Activated CD4-positive, CD25-positive, alpha-beta regulatory T cell (primary cell): ENCODE measurements around the gene NOP9.

Source experiments
- DNase-seq, 4 experiments: peaks; one replicate each; lab custom pipeline; 2025; lab: John Stamatoyannopoulos, UW

Gene NOP9

DNA sequence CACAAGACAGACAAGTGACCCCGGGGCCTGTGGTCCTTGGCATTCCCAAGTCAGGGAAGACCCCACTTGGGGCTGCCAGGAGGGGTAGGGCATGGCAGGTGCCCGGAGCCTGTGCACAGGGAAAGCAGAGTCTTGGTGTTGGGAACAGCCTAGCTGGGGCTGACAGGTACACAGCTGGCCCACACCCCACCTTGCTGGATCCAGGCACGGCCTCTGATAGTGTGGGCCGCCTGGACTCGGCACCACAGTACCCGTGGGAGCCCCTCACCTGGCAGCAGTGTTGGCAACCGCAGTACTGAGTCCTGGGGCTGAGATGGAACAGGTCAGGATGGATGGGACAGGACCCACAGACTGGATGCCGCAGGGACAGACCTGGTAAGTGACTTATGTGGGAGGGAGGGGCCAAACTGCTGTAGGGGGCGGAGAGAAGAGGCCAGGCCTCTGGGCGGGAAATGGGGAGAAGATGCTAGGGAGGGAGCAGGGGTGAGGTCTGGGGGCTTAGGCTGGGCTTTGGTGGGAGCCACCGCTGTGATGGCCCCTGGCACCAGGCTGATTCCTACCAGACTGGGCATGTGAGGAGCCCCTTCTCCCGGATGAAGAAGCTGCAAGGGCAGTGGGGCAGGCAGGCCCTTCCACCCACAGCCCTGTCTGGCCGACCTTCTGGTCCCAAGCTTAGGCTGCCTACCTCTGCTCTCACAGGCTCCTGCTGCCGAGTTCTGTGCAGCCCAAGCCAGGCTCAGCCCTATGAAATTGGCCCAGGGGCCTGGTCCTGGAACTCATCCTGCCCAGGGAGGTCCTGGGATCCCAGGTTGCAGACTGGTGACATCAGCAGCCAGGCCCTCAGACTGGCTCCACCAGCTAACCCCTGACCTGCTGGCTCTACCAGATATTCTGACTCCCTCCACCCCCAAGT is 36.6 kb upstream of the NOP9 start, which contains the start of gene TGM1:
Gene TGM1 (minus strand): TSS at position 357 of the 913 bp plus-strand sequence. CDS start 825 bp downstream, outside the sequence.
- no peak for DNase-seq

DNA sequence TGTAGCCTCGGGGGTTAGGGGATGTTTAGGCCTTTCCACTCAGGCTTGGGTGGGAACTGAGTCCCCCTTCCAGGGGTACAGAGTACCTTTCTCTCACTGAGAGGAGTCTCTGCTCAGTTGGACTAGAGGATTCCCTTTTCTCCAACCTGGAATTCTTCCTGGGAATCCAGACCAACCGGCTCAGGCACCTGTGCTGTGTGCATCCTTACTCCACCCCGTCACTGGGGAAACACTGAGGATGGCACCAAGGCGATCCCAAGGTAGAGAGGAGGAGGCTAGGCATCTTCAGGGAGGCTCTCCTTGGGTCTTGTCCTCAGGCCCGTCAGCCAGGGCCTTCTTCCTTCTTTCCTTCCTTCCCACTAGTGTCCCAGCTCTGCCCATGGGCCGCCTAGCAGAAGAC is 35.8 kb upstream of the NOP9 start:
- no peak for DNase-seq

DNA sequence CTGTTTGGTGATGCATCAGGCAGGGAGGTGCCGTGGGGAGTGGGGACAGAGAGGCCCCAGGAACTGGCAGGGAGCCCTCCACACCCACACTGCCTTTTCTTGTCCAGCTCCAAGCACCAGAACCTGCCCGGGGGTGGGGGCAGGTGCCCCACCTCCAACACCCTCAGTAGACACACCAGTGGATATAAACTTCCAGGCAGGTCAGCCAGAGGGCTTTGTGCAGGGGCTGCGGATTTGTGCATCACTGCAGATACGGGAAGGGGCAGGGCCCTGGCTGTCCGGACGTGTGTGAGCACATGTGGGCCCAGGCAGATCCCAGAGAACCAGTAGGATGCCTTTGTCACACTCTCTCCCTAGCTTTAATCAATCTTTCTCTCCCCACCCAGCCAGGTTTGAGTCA is 35.4 kb upstream of the NOP9 start:
- no peak for DNase-seq

DNA sequence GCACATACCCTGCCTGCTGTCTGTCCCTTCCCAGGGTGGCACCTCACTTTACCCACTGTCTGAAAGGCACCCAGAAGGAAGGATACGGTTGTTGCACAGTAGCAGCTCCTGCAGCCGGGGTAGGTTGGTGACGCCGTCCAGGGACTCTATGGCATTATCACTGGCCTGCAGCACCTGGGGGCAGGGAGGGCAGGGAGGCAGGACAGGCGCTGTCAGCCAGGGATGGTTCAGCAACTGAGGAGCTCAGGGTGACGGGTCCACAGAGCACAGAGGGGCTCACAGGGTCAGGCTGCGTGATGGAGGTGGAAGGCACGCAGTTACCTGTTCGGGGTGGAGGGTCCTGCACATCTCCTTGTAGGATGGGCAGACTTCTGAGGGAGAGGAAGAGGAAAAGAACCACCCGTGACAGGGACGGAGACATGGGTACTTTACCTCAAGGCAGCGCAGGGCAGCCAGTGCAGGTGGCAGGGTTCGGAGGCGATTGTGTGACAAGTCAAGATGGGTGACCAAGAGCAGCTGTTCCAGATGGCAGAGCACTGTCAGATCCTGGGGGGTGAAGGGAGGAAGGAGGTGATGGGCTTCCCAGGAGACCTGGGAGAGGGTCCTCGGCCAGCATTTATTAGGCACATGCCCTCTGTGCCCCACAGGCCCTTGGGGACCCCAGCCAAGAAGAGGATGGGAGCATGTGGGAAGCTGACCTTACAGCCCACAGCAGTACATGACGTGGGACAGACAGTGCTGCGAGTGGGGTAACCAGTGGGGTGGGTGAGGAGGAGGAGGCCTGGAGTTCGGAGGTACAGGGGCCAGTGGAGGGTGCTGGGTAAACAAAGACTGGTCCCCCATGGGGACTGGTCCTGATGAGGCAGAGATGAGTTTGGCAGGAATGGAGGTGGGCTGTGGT is 33.1 kb upstream of the NOP9 start:
- DNase-seq = no peak

DNA sequence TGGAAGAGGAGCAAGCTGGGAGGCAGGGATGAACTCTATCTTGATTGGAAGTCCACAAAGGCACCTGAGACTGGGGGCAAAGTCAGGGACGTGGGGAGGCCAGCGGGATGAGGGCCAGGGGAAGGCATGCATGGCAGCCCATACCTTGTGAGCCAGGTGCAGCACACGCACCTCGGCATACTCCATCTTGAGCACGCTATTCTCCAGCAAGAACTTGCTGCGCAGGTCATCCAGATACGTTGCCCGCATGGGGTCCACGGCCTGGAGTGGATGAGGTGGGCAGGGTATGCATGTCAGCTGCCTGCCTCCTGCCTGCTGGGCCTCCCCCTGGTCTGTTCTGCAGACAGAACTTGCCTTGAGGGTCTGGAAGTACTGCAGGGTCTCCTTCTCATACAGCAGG is 32.1 kb upstream of the NOP9 start:
- DNase-seq = no peak

DNA sequence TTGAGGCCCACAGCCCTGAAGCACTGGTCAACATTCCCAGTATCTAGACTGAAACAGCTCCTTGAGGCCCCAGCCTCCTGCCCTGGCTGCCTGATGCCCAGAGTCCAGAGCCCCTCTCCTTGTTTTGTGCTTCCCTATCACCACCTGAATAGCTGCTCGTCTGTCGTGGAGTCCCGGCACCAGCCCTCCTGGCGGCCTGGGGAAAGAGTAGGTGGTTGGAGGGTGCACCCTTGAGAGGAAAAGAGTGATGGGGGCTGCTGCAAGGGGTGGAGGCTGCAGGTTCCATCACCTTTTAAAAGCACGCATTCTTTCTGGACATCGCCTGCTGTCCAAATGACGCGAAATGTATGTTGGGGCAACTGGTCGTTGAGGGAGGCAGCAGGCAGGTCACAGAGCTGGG is 31.4 kb upstream of the NOP9 start:
- DNase-seq = no peak

DNA sequence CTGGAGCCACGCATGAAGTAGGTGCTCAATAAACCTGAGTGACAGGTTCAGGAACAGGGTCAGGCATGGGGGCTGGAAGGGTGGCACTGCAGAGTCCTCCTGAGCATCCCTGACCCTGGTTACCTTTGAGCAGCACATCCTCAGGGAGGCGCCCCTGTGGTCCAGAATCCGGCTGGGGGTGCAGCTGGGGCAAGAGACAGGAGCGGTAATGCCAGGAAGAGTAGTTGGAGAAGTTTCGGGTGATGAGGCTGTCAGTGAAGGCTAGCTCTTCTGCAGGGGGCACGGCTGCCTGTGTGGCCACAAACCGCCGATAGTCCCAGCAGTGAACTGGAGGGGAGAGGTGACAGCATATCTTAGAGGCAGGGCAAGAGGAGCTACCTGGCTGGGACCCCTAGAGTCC is 30.3 kb upstream of the NOP9 start:
- no peak for DNase-seq

DNA sequence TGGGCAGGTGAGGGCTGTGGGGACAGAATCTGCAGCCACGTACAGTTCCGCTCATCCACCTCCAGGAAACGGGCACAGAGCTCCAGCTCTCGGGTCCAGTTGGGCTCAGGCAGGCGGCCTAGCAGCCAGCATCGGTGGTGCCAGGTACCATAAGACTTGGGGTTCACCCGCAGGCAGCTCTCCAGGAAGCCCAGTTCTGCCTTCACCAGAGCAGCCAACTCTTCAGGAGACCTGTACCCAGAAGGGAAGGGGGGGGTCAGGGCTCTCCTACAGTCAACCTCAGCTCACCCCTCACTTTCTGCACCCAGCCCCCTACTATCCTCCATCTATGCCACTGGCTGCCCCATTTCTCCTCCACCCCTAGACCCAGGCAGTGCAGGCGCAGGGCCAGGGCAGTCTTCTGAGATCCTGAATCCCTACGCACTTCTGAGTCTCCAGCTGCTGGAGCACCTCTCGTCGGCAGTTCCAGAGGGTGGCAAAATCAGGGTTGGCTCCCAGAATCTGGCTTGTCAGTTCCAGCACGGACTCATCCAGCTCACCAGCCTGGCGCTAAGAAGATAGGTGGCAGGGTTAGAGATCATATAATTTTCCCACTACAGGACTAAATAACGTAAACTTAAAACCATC is 29.6 kb upstream of the NOP9 start:
- no peak for DNase-seq

DNA sequence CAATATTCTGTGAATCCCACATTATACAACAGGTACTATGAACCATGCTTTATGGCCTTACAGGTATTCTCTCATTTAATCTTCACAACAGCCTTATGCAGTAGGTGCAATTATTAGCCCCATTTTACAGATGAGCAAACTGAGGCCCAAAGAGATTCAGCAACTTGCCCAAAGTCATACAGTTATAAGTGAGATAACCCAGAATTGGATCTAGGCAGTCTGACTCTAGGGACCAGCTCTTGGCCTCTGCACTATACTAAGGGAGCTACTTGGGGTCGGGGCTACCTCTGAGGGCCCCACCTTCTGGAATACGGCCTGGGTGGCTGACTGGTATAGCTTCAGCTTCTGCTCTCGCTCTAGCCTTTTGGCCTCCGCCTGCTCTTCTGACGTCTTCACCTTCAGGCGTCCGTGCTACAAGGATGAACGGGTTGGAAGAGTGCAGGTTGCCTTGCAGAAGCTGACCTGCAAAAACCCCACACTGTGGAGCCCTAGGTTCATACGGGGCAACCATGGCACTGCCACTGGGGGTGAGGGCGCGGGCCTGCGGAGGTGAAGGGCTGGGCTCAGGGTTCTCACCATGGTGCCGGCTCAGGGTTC is 29.0 kb upstream of the NOP9 start:
- DNase-seq = no peak

DNA sequence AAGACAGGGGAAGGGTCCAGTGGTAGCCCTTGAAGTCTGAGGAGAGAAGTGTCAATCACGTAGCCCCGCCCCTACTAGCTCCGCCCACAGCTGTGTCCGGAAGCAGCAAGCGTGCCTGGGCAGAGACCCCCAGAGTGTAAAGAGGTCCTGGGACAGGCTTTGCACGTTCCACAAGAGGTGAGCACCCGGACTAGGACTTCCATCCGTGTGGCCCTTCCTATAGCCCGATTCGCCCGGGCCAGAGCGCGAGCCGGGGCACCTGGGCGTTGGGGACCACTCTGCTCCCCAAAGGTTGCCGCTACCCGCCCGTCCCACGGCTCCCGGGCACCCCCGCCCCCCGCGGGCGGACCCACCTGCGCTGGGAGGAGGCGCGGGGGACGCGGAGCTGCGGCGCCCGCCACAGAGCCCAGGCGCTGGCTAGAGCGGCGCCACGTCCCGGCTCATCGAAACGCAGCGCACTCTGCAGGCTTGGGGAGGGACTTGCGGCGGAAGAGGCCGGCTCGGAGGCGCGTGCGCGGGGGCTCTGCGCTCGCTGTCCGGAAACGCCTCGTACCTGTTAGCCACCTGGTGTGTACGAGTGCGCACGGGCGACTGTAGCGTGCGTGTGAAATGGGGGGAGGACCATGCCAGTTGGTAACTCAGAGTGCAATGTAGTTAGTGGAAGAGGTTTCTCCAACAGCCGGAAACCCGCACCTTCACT is 28.4 kb upstream of the NOP9 start, which contains the start of gene RABGGTA:
Gene RABGGTA (minus strand): TSS at position 464 of the 700 bp plus-strand sequence. CDS start 482 bp downstream, outside the sequence.
- DNase-seq = peak; percentile 72 to 89 (median 81)

DNA sequence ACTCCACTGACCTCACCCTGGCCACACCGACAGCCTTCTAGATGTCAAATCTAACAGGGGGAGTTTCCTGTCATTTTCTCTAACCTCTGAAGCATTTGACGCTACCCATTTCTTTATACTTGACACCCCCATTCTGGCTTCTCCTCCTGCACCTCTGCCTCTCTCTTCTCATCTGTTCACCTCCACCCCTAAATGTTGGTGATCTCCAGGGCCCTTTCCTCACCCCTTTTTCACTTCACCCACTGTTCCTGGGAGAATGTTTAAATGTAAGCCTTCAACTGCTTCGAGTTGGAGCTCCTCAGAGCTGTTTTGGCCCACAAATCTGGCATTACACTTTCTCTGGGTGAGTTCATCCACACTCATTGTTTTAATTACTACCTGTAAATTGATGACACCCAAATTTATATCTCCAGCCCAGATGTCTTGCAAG is 27.8 kb upstream of the NOP9 start:
- DNase-seq = no peak

DNA sequence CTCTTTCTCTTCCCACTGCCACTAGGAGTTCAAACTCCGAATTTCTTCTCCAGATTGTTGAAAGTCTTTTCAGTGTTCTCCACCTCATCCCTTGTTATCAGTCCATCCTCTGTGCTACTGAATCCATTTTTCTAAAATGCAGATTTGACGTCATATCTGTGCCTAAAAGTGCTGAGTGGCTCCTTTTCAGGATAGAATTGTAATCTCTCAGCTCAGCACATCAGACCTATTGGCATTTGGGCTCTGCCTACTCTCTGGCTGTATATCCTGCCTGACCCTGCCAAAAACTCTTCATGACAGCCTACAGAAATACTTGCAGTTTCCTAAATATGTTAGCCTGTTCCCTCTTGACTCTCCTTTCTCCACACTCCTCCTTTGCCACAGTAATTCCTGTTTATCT is 27.2 kb upstream of the NOP9 start:
- no peak for DNase-seq

DNA sequence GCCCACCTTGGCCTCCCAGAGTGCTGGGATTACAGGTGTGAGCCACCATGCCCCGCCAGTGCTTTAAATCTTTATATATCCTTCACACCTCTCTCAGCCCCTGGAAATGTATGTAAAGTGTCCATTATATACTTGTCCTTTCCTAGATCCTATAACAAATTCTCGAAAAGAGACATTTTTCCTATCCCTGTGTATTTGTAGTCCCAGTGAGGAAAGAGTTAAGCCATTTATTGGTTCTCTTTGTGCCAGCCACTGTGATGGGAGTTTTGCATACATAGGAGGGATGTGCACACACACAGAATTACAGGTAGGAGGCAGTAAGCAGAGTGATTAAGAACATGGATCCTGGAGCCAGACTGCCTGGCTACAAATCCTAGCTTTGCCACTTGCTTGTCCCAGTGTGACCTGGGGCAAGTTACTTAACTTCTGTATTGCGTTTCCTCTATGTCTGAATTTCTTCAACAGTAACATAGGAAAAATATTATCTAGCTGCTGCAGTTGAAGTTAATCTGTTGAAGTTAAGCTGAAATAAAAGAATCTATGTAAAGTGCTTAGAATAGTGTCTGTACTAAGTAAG is 26.1 kb upstream of the NOP9 start:
- DNase-seq = no peak

DNA sequence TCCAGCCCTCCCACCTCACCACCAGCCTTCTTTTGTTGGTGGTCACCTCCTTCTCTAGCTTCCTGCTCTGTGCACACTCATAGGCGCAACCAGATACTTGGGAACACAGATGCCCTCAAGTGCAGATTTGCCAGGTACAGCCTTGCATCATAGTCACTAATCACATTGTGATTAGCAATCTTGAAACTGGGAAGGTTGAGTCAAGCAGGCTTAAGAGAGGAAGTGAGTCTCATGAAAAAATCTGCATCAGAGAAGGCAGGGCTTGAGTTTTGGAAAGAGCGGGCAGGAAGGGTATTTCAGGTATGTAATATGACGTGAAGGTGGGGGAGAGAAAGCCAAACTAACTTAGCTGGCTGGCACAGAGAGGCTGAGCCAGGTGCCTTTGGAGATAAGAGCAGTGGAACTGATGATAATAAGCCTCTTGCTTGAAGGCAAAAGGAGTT is 25.5 kb upstream of the NOP9 start:
- no peak for DNase-seq

DNA sequence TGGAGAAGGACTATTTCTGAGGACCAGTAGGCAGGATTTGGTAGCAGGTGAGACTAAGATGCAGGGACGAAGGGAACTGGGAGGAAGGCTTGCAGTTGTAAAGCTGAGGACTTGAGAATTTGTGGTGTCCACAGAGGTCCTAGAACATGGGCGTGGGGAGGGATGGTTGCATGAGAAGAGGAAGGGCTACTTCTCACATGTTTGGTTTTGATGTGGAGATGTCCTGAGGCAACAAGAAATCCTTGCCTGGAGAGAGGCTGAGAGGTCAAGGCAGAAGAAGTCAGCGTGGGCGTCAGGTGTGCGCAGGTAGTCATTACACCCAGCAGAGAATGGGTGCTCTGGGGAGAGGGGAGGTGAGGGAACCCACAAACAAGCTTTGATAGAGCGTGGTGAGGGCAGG is 22.6 kb upstream of the NOP9 start:
- DNase-seq = no peak

DNA sequence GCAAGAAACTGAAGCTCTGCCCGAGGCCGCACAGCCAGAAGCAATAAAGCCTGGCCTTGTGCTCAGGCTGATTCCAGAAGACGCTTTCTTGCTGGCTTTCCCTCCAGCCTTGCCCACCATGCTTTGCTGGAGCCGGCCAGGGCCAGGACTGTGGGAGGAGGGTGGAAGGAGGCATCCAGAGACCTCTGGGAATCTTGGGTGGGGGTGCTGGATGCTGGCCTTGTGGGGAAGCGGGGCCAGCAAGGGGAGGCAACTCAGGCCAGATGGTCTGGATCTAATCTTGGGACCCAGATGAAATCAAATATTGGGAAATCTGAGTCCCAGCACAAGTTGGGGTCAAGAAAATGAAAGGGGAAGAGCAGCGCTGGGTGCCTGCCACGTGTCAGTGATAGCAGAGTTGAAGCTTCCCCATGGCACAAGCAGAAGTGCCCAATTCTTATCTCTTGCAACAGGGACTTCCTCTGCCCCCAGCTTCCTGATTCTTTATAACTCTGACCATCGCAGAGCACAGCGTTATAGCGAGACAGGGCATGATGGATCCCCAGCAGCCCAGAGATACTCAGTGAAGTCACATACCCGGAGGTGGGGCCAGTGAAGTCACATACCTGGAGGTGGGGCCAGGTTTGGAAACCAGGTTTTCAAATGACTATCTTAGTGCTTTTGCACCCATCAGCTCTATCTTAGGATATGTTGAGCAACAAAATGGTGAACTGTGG is 21.9 kb upstream of the NOP9 start:
- no peak for DNase-seq

DNA sequence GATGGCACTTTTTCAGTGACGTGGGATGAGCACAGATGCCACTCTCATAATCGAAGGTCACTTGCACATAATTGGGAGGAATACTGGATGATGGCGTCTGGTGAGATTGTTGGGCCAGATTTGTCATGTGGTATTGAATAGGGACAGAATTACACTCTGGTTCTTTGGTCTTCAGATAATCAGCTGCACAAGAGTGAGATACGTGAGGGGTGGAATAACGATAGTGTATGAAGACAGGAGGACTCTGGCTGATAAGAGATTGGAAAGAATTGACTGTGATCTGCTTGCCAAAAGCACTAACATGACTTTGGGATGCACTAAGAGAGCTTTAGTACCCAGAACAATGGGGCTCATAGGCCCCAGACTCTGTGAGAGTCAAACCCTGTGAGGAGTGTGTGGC is 21.2 kb upstream of the NOP9 start:
- no peak for DNase-seq

DNA sequence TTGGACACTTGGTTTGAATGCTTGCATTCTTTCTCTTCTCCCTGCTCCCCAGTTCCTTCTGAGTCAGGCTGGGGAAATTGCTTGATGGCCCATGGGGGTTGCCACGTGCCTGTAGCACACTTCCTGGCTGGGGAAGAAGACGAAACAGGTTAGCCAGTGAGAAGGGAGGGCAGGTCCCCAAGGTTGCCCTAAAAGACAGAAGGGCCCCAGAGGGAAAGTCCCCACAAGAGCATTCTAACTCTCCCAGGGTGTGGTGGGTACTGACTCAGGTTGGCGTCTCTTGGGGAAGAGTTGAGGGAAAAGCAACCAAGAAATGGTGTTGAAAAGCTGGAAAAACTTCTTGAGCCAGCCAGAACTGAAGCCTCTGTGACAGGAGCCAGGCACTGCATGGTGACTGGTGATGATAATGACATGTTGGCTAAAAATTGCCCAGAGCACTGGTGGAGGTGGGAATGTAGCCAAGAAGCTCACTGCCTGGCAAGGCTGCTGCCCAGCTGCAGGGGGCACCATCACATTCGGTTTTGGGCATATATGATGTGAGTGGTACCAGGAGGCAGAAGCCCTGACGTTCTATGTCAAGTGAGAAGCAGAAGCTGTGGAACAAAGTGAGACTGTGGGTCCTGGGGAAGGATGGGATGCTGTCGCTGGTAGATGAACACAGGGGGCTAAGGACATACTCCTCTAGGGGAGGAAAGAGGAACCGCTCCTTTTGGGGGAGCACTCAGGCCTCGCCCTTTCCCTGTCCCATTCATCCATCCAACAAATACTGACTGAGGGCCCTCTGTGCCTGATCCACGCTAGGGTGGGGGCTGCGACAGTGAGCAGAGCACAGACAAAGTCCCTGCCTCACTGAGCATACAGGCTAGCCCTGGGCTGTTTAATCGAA is 20.1 kb upstream of the NOP9 start:
- DNase-seq = no peak
